IPS-11a (cell line): ENCODE measurements around the gene SMTN.
"Not testable (repeated sequence)": the region's sequence is repeated elsewhere in the genome, so short reads cannot be mapped to it uniquely, and the experiment has no call there.

Source experiments
- H3K4me3 ChIP-seq: one replicate; pipeline ENCODE4 v1.5.1; 2013; ENCODE audit warnings: low read depth, low read length, control low read depth

The SMTN gene

DNA sequence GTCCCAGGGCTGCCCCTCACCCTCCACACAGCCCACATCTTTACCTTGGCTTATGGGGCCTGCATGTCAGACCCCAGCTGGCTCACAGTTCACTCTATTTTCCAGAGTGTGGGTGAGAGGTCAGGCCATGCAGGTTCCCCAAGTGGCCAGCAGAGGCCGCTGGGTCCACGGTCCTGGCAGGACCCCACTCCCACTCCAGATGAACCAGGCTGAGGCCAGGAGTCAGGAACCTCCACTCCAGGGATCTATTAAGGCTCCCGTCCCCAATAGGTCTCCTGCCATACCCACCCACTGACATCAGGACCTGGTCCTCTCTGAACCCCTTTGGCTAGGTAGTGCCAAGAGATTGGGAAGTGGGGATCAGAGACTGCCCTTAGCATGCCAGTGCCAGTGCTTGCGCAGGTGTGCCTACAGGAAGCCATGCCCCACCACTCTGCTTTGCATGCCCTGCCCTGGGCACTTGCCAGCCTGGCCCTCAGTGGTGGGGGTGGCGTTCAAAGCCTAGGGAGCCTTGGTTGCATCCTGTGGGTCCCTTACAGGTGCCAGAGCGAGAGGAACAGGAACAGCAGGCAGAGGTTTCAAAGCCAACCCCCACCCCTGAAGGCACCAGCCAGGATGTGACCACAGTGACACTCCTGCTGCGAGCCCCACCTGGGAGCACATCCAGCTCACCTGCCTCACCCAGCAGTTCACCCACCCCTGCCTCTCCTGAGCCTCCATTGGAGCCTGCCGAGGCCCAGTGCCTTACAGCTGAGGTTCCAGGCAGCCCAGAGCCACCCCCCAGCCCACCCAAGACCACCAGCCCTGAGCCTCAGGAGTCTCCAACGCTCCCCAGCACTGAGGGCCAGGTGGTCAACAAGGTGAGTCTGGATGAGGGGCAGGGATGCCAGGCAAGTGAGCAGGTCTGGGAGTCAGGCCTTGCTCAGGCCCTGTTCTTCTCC lies 8.3 kb downstream of the SMTN start:
- H3K4me3 ChIP-seq, result no peak overlapping the region

DNA sequence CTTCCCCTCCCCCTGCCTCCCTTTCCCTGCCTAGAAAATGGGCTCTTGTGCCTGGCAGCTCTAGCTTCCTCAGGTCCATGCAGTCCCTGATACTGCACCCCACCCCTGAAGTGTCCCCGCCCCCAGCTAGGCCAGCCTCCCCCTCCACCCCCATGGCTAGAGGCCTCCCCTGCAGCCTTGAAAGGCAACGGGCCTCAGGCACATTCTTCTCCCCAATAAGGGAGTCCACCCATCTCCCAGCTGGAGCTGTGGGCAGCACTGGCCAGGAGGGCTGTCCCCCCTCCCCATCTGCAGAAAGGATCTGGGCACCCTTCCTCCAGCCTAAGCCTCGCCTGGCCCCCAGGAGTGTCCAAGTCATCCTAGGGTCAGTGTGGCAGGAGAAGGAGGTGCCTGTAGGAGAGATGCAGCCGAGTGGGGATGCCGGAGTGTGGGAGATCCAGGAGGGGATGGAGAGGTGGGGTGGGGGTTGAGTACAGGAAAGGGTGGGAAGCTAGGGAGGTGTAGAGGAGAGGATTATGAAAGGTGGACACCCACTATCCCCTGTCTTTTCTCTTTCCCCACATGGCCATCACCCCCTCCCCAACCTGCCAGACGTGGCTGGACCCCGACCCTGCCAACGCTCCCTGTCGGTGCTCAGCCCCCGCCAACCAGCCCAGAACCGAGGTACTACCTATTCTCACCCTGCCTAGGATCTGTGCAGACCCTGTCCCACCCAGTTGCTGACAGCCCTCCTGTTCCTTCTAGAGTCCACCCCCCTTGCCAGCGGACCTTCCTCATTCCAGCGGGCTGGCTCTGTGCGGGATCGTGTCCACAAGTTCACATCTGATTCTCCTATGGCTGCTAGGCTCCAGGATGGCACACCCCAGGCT lies 9.3 kb downstream of the SMTN start:
- no peak overlapping the region for H3K4me3 ChIP-seq

DNA sequence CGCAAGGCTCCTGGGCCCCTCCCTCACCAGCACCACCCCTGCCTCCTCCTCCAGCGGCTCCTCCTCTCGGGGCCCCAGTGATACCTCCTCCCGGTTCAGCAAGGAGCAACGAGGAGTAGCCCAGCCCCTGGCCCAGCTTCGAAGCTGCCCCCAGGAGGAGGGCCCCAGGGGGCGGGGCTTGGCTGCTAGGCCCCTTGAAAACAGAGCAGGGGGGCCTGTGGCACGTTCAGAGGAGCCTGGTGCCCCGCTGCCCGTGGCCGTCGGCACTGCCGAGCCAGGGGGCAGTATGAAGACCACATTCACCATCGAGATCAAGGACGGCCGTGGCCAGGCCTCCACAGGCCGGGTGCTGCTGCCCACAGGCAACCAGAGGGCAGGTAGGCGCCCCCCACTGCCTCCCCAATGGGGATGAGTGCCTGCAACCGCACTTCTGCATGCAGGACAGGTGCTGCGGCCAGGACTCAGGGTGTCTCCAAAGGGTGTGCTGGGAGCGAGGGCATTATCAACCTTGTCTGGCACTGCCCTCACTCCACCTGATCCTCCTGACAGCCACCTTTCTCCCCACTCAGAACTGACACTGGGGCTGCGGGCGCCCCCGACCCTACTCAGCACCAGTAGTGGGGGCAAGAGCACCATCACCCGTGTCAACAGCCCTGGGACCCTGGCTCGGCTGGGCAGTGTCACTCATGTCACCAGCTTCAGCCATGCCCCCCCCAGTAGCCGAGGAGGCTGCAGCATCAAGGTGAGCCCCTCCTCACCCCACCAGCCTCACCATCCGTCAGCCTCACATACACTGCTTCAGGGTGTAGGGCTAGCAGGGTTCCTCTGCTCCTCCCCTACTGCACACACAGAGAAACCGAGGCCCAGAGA lies 10.2 kb downstream of the SMTN start:
- H3K4me3 ChIP-seq, result no peak overlapping the region

DNA sequence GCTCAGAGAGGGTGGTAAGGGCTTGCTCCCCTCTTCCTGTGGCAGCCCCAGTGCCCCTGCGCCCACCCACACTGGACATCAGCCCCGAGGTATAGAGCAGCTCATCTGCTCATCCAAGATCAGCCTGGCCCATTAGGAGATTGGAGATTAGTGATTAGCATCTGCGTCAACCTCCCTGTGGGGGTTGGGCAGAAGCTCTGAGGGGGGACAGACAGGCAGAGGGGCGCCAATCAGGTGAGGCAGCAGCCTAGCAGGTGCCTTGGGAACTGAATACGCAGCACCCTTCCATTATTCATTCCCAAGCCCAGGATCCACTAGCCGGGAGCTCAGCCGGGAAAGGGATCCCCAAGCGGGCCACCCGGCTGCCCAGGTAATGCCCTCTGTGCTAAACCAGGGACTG lies 11.0 kb downstream of the SMTN start:
- no peak overlapping the region for H3K4me3 ChIP-seq

DNA sequence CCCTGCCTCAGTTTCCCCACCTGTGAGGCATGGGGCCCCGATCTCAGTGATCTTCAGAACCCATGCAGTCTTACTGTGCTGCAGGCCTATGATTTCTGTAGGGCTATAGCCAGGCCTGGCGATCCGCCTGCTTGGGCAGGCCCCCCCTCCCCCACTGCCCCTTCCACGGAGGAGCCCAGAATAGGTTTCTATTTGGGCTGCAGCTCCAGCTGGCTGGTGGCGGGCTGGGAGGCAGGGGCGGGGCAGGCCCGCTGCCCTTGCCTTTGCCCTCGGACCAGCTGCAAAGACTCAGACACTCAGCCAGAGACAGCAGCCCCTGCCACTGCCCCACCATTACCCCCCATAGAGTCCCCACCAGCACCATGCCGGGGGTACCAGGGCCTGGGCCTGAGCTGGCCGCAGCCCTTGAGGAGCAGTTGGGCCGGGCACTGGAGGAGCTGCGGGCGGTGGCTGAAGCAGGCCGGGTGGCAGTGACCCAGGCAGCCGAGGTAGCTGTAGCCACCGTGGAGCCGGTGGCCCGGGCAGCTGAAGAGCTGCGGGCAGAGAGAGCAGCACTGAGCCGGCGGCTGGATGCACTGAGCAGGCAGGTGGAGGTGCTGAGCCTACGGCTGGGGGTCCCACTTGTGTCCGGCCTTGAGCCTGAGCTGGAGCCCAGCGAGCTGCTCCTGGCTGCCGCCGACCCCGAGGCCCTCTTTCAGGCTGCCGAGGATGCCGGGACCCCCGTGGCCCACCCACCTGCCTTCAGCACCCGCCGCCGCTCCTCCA lies 12.2 kb downstream of the SMTN start:
- H3K4me3 ChIP-seq, result no peak overlapping the region

DNA sequence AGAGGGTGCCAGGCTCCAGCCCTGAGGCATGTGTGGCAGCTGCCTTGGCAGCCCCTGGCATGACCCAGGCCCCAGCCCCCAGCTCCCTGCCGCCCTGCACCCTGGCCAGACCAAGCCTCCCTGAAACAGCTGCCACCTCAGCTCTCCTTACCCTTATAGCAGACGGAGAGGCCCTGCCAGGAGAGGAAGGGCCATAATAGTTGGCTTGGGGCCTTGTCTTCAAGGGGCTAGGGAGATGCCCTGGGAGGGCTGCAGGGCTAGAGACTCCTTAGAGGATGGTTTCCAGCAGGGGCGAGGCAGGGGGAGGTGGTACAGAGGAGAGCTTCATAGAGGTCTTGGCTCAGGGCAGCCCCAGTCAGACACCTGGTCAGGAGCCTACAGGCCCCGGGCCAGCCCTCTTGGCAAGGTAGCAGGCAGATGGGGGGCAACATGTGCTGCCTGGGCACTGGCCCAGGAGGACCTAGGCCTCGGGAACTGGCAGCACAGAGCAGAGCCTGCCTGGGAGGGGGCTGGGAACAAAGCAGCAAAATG lies 13.0 kb downstream of the SMTN start:
- H3K4me3 ChIP-seq, result no peak overlapping the region

DNA sequence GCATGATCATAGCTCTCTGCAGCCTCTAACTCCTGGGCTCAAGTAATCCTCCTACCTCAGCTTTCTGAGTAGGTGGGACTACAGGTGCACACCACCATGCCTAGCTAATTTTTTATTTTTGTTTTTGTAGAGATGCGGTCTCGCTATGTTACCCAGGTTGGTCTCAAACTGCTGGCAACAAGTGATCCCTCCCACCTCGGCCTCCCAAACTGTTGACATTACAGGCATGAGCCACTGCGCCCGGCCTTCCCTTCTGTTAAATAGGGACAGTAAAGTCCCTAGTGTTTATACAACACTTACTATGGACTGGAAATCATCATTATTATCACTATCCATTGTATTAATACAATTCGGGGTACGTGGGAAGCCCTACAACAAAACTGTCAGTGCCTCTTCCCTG lies 13.6 kb downstream of the SMTN start:
- H3K4me3 ChIP-seq, result no peak overlapping the region

DNA sequence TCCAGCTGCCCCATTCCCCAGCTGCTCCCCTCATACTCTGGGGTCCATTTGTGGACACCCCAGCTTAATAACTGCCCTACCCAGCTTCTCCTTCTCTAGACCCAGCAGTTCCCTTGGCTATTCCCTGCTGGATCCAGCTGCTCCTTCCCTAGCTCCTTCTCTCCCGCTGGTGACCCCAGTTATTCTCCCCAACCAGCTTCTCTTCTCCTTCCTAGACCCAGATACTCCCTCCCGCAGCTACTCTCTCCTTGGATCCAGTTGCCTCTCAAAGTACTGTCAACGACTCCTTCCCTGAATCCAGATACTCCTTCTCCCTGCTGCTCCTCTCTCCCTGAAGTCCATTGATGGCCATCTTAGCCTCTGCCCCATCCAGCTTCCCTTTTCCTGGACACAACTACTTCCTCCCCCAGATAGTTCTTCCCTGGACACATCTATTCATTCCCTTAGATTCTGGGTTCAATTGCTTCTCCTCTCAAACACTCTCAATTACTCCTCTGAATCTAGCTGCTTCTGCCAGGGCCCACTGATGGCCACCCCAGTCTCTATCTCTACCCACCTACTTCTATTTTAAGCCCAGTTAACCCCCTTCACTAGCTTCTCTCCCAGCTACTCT lies 14.6 kb downstream of the SMTN start:
- H3K4me3 ChIP-seq, result no peak overlapping the region

DNA sequence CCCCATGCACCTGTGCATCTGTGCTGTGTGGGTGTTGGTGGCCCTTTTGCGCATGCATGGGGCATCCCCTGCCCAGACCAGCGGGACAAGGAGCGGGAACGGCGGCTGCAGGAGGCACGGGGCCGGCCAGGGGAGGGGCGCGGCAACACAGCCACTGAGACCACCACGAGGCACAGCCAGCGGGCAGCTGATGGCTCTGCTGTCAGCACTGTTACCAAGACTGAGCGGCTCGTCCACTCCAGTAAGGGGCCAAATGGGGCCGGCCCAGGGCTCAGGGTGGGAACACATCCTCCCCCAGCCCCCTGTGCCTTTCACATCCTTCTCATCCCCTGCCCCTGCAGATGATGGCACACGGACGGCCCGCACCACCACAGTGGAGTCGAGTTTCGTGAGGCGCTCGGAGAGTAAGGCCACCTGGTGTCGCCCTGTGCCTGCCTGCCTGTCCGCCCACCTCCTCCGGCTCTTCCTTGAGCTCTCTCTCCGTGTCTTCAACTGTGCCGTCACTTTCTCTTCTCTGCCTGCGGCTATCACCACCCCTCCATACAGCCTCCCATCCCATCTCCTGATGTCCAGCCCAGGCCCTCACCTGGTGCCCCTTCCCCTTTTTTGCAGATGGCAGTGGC lies 15.7 kb downstream of the SMTN start:
- H3K4me3 ChIP-seq, result no peak overlapping the region

DNA sequence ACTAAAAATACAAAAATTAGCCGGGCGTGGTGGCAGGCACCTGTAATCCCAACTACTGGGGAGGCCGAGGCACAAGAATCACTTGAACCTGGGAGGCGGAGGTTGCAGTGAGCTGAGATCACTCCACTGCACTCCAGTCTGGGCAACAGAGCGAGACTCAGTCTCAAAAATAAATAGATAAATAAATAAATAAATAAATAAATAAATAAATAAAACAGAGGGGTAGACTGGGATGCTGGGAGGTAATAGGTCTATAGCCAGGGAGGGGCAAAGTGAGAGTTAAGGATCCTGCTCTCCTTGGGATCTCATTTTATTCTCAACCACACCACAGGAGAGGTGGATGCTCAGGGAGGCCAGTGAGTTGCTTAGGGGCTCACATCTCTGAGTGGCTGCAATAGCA lies 16.4 kb downstream of the SMTN start:
- H3K4me3 ChIP-seq, result not testable (repeated sequence)

DNA sequence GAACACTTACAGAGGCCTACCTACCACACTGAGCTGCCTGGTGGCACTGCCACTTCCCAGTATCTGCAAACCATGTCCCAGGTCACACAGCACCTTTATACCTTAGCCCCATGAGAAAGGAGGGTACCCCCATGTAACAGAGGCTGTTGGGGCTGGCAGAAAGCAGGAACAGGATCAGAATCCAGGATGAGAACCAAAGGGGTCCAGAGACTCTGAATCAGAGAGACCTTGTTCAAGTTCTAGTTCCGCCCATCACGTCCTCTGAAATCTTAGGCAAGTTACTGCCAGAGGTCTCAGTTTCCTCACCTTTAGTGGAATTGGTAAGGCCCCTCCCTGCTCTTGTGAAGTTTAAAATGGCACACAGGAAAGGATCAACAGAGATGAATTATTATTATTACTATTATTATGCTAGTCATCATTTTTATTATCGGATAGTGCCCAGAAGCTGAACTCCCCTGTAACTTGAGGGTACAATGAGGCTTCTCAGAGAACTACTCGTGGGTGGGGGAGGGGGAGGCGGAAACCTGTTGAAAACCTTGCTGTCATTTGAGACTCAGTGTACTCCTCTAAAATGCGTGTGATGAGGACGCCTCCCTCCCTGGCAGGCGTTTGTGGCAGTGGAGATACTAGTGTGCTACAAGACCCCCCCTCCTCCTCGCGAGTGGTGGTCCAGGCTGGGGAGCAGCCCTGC lies 17.0 kb downstream of the SMTN start:
- no peak overlapping the region for H3K4me3 ChIP-seq

DNA sequence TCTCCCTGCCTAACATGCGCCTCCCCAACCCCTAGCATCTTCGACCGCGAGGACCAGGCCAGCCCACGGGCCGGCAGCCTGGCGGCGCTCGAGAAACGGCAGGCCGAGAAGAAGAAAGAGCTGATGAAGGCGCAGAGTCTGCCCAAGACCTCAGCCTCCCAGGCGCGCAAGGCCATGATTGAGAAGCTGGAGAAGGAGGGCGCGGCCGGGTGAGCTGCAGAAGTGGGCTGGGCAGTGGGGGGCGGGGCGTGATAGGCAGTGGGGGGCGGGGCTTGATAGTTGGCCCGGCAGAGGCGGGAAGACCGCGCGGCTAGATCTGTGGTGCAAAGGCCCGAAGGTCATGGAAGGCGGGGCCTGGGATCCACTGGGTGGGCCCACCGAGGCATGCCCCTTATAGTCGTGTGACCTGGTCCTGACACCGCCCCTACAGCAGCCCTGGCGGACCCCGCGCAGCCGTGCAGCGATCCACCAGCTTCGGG lies 17.6 kb downstream of the SMTN start:
- H3K4me3 ChIP-seq, result no peak overlapping the region

DNA sequence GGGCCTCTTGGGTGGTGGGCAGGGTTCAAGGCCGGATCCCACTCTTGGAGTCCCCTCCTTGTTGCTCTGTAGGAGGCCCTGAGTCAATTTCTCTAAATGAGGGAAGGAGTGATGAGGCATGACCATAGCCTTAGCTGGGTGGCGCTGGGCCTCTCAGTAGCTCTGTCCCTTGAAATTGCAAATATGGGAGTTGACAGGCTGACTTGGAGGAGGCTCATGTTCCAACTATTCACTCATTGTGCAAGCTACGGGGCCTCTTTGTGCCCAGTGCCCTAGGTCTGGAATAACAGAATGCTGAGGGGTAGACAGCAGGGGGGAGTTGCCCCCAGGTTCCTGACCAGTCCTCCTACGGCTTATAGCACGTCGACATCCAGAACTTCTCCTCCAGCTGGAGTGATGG lies 18.3 kb downstream of the SMTN start:
- no peak overlapping the region for H3K4me3 ChIP-seq

DNA sequence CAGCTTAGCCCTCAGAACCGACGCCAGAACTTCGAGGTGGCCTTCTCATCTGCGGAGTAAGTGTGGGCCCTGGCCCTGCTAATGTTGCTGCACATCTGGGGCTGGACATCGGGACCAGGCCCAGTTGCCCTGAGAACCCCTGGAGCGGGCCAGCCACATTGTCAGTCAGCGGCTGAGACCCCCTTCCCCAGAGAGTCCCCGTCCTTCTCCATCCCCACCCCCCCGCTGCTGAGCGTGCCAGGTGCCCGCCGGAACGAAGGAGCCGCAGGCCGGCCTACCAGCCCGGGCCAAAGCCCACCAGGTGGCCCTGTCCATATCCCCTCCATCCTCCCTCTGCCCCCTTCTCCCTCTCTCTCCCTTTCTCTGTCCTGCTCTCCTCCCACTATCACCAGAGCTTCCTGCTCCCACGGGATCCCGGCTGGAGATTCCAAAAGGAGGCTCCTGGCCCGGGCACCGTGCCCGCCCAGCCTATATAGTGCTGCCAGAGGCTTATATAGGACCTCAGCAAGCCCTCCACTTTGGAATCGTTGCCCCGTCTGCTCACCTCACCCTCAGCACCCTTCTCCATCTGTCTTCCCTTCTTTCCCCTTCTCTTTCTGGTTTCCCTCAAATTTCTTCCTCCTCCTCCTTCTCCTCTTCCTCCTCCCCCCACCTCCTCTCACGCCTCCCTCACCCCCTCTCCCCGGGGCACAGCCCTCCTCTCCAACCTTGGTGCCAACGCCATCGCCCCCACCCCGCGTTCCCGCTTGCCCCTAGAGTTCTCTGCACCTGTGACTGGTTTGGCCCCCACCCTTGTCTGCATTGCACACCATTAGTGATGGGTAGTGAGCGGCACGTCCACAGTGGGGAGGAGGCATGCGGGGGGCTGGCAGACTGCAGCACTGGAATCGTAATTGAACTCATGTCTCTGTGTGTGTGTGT lies 19.0 kb downstream of the SMTN start:
- no peak overlapping the region for H3K4me3 ChIP-seq

DNA sequence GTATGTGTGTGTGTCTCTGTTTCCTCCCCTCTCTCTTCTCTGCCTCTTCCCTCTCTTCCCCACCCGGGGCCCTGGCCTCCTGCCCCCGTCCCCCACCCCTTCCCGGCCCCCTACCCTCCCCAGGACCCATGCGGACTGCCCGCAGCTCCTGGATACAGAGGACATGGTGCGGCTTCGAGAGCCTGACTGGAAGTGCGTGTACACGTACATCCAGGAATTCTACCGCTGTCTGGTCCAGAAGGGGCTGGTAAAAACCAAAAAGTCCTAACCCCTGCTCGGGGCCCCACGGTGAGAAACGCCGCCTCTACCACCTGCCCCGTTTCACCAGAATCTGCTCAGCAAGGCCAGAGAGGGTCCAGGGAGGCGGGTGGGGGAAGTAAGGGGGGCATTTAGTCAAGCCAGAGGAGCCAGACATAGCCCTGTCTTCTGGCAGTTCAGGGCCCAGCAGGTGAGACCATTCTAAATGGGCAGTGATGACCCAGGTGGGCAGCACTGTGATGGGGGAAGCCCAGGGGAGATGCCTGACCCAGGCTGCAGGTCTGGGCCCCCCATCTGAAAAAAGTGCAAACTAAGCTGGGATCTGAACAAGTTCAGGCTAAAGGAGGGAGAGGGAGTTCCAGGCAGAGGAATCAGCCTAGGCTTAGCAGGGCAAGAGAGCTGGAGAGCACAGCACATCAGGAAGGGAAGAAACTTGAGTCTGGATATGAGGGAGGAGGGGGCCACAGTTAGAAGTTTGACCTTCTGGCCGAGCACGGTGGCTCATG lies 19.8 kb downstream of the SMTN start:
- H3K4me3 ChIP-seq, result no peak overlapping the region

DNA sequence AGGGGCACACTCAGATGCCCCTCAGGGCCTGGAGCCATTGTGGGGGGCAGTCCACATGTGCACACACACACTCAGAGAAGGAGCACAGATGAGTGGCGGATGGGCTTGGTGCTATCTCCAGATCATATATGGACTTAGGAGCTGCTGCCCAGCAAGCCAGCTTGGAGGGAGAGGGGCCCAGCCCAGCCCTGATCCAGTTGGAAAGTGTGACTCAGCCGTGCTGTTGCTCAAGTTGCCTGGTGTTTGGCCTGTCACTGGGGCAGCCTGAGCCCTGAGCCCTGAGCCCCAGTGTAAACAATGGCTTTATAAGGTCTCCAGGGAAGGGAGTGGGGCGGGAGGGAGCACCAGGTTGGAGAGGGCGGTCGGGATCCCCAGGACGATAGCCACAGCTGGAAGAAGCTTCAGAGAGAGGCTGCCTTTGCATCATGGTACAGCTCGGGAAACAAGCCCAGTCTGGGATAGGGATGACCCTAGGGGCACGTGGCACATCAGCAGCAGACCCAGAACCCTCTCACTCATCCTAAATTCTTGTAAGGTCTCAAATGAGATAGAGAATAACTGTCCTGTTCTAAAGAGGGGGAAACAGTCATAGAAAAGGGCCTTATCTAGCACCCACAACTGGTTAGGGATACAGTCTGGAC lies 21.4 kb downstream of the SMTN start:
- no peak overlapping the region for H3K4me3 ChIP-seq
